ENCODE data around the gene TP53I11.
A peak's percentile ranks its signal among the peaks of the same experiment; 100 is the strongest.

TP53I11 gene

DNA sequence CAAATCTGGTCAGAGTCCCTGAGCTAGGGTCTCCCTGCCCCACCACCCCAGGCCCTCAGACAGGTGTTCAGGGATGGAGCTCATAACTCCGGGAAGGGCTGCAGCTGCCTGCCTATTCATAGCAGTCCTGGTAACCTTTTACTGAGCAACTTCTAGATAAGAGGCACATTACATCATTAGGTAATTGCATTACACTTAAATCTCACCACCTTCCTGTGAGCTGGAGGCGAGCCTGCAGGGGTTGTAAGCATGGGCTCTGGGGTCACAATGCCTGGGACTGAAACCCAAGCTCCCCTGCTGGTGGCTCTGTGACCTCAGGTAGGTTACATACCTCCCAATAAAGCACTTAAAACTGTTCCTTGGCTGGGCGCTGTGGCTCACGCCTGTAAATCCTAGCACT, 22.5 kb downstream of the TP53I11 start:
- TF ChIP-seq, protein P1, sequence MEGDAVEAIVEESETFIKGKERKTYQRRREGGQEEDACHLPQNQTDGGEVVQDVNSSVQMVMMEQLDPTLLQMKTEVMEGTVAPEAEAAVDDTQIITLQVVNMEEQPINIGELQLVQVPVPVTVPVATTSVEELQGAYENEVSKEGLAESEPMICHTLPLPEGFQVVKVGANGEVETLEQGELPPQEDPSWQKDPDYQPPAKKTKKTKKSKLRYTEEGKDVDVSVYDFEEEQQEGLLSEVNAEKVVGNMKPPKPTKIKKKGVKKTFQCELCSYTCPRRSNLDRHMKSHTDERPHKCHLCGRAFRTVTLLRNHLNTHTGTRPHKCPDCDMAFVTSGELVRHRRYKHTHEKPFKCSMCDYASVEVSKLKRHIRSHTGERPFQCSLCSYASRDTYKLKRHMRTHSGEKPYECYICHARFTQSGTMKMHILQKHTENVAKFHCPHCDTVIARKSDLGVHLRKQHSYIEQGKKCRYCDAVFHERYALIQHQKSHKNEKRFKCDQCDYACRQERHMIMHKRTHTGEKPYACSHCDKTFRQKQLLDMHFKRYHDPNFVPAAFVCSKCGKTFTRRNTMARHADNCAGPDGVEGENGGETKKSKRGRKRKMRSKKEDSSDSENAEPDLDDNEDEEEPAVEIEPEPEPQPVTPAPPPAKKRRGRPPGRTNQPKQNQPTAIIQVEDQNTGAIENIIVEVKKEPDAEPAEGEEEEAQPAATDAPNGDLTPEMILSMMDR (IDR thresholded peaks at IDR 0.05; ENCODE audit: poor library complexity, severe bottlenecking), result no peak
- no peak for ATAC-seq (ENCODE audit: low read depth)
- H3K9me3 ChIP-seq (ENCODE audit: severe bottlenecking), result no peaks in the 10 kb centered on the region
- no peaks in the 10 kb centered on the region for H3K27me3 ChIP-seq (ENCODE audit: insufficient read depth, poor library complexity, severe bottlenecking)
- no peak overlapping the region for H3K27ac ChIP-seq (ENCODE audit: poor library complexity, severe bottlenecking)
- H3K4me1 ChIP-seq (ENCODE audit: insufficient read depth, poor library complexity, severe bottlenecking), result no peaks in the 10 kb centered on the region
- no peaks in the 10 kb centered on the region for H3K36me3 ChIP-seq (ENCODE audit: low read depth)
- no peak for DNase-seq (ENCODE audit: low spot score)
- no peak overlapping the region for H3K4me3 ChIP-seq (ENCODE audit: severe bottlenecking)

DNA sequence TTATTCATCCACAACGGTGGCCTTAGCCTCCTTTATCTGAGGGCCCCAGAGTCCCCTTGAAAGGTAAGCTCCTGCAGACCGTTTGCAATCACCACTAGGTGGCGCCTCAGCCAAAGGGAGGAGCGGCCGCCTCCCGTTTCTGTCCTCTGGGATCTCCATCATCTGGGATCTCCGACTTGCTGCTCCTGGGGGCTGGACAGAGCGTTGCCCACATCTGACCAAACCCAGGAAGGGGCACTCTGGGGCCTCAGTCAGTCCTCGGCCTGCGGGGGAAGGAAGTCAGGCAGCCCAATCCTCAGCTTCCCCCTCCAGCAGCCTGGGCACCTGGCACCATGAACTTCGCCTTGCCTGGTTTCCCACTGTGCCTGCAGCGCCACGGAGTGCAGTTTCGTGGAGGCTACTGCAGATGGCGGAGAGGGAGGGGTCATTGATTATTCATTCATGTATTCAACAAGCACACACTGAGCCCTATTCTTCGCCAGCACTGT, 23.5 kb downstream of the TP53I11 start:
- ATAC-seq (ENCODE audit: low read depth), result peak; percentile 71
- no peak overlapping the region for H3K27ac ChIP-seq (ENCODE audit: poor library complexity, severe bottlenecking)
- no peak for DNase-seq (ENCODE audit: low spot score)
- H3K27me3 ChIP-seq (ENCODE audit: insufficient read depth, poor library complexity, severe bottlenecking), result no peaks in the 10 kb centered on the region
- H3K4me3 ChIP-seq (ENCODE audit: severe bottlenecking), result no peak overlapping the region
- TF ChIP-seq, protein P1 (IDR thresholded peaks at IDR 0.05; ENCODE audit: poor library complexity, severe bottlenecking), result peak; percentile 90
- H3K9me3 ChIP-seq (ENCODE audit: severe bottlenecking), result no peaks in the 10 kb centered on the region
- no peaks in the 10 kb centered on the region for H3K36me3 ChIP-seq (ENCODE audit: low read depth)
- H3K4me1 ChIP-seq (ENCODE audit: insufficient read depth, poor library complexity, severe bottlenecking), result no peaks in the 10 kb centered on the region

DNA sequence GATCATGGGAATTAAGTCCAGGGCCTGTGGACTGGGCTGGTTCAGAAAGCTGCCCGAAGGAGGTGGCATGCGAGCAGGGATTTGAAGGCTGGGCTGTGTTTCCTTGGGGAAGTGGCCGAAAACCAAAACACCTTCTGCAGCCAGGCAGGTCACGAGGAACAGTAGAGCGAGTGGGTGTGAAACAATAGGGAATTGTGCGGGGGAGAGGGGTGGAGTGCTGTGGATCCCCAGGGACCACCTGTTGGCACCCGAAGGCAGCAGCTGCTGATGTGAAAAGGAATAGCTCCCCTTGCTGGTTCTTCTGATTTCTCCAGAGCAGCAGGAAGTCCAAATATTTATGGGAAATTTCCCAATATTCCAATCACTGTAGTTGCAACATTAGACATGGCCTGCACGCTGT, 24.6 kb downstream of the TP53I11 start:
- TF ChIP-seq, protein P1 (IDR thresholded peaks at IDR 0.05; ENCODE audit: poor library complexity, severe bottlenecking), result no peak
- Histone ChIP-seq H3K9me3 (ENCODE audit: severe bottlenecking) (no peaks in the 10 kb centered on the region), H3K4me1 (ENCODE audit: insufficient read depth, poor library complexity, severe bottlenecking) (no peaks in the 10 kb centered on the region), H3K4me3 (ENCODE audit: severe bottlenecking) (no peak overlapping the region), H3K27ac (ENCODE audit: poor library complexity, severe bottlenecking) (no peak overlapping the region), H3K27me3 (ENCODE audit: insufficient read depth, poor library complexity, severe bottlenecking) (no peaks in the 10 kb centered on the region), H3K36me3 (ENCODE audit: low read depth) (no peaks in the 10 kb centered on the region)
- ATAC-seq (ENCODE audit: low read depth) (no peak), DNase-seq (ENCODE audit: low spot score) (no peak)

DNA sequence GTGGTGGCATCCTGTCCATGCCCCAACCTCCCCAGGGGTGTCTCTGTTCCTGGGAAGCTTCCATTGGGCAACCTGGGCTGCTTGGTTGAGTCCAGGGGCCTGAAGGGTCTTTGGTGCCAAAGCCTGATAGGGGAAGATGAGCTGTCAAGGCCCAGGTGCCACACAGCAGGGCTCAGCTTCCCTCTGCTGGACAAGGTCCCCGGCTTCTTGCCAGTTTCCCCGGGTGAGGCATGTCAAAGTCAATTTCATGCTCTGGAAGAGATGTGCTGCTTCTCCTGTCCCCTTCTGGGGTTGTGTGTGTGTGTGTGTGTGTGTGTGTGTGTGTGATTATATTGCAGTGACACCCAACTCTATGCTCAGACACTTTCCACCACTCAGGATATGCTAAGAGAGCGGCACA, 26.9 kb downstream of the TP53I11 start:
- Histone ChIP-seq H3K9me3 (ENCODE audit: severe bottlenecking) (no peaks in the 10 kb centered on the region), H3K27me3 (ENCODE audit: insufficient read depth, poor library complexity, severe bottlenecking) (no peaks in the 10 kb centered on the region), H3K36me3 (ENCODE audit: low read depth) (no peaks in the 10 kb centered on the region), H3K4me3 (ENCODE audit: severe bottlenecking) (no peak overlapping the region), H3K4me1 (ENCODE audit: insufficient read depth, poor library complexity, severe bottlenecking) (no peaks in the 10 kb centered on the region), H3K27ac (ENCODE audit: poor library complexity, severe bottlenecking) (no peak overlapping the region)
- no peak for DNase-seq (ENCODE audit: low spot score)
- ATAC-seq (ENCODE audit: low read depth), result no peak
- TF ChIP-seq, protein P1 (IDR thresholded peaks at IDR 0.05; ENCODE audit: poor library complexity, severe bottlenecking), result no peak

DNA sequence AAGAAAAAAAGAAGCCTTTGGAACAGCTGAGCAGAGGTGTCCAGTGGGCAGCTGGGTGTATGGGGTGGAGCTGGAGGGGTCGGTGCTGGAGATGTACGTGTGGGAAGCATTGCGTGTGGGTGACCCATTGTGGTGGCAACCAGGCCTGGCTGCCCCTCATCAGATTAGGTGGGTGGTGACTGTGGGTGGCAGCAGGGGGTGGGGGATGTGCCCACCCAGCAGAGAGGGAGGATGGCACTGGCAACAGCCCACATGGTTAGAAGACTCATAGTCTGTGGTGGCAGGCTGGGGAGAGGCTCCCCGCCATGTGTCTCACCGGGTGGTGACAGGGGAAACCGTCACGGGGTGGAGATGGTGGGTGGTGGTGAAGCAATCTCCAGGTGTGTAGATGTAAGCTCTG, 27.6 kb downstream of the TP53I11 start:
- Histone ChIP-seq H3K4me3 (ENCODE audit: severe bottlenecking) (no peak overlapping the region), H3K9me3 (ENCODE audit: severe bottlenecking) (no peaks in the 10 kb centered on the region), H3K27me3 (ENCODE audit: insufficient read depth, poor library complexity, severe bottlenecking) (no peaks in the 10 kb centered on the region), H3K4me1 (ENCODE audit: insufficient read depth, poor library complexity, severe bottlenecking) (no peaks in the 10 kb centered on the region), H3K27ac (ENCODE audit: poor library complexity, severe bottlenecking) (no peak overlapping the region), H3K36me3 (ENCODE audit: low read depth) (no peaks in the 10 kb centered on the region)
- TF ChIP-seq, protein P1 (IDR thresholded peaks at IDR 0.05; ENCODE audit: poor library complexity, severe bottlenecking), result no peak
- no peak for DNase-seq (ENCODE audit: low spot score)
- no peak for ATAC-seq (ENCODE audit: low read depth)

Data from RWPE2 (cell line).